DMS 273 treated with DMSO at 0.1 percent for 48 hours (cell line): ENCODE results near the gene OR52H1.

Experiments
- DNase-seq: peaks from one replicate; lab custom pipeline; 2025; lab: John Stamatoyannopoulos, UW

OR52H1 gene

GRCh38 chr11:5531053-5531831 lies 17.1 kb downstream of the OR52H1 start:
- DNase-seq, result no peak

GRCh38 chr11:5528495-5528894 lies 19.8 kb downstream of the OR52H1 start:
- DNase-seq, result no peak

- DNase-seq, result no peak
Observed at GRCh38 chr11:5527716-5528115, 20.6 kb downstream of the OR52H1 start.

GRCh38 chr11:5524756-5525155 lies 23.6 kb downstream of the OR52H1 start:
- no peak for DNase-seq

- DNase-seq, result no peak
Observed at GRCh38 chr11:5522308-5522707, 26.0 kb downstream of the OR52H1 start.

- DNase-seq, result no peak
Observed at GRCh38 chr11:5521540-5521939, 26.8 kb downstream of the OR52H1 start.

- no peak for DNase-seq
Observed at GRCh38 chr11:5516599-5516998, 31.7 kb downstream of the OR52H1 start, which contains the start of gene UBQLNL. Gene UBQLNL, minus strand, starts transcription at chr11:5516699. Its CDS starts 258 bp downstream, at chr11:5516441.

GRCh38 chr11:5514841-5515240 lies 33.5 kb downstream of the OR52H1 start:
- DNase-seq, result no peak

- DNase-seq, result no peak
Observed at GRCh38 chr11:5509803-5510202, 38.5 kb downstream of the OR52H1 start, which contains the start of gene UBQLN3. Gene UBQLN3, minus strand, starts transcription at chr11:5509957. Its CDS starts 399 bp downstream, at chr11:5509558.

GRCh38 chr11:5508605-5509004 lies 39.7 kb downstream of the OR52H1 start:
- no peak for DNase-seq

- DNase-seq, result no peak
Observed at GRCh38 chr11:5507933-5508305, 40.4 kb downstream of the OR52H1 start.

GRCh38 chr11:5507177-5507932 lies 41.0 kb downstream of the OR52H1 start:
- DNase-seq, result no peak

- no peak for DNase-seq
Observed at GRCh38 chr11:5505363-5506048, 42.8 kb downstream of the OR52H1 start.

GRCh38 chr11:5504403-5504921 lies 43.9 kb downstream of the OR52H1 start:
- no peak for DNase-seq

GRCh38 chr11:5500393-5500801 lies 47.9 kb downstream of the OR52H1 start:
- DNase-seq, result no peak

GRCh38 chr11:5499671-5500070 lies 48.7 kb downstream of the OR52H1 start:
- DNase-seq, result no peak
